A375 (cell line): ENCODE results near the gene SRSF10. TPM values are rescaled to one million over a fixed set of nuclear protein-coding genes. Genes with fewer than 3 reads are reported as not detected.

Experiments
- small RNA-seq: library from RNA; depleted of rRNA; stranded (forward); fragments of <200 nt; gene quantifications from one replicate; pipeline ENCODE3, GENCODE V24; 2014
- total RNA-seq: library from RNA; depleted of rRNA; stranded (reverse); fragments of >200 nt; shearing (Covaris generic); gene quantifications from 2 replicates; pipeline ENCODE4 v1.2.3, GENCODE V29; 2014; rRNA removed

Gene SRSF10
- total RNA-seq: 162 and 177 TPM in 2 replicates

GRCh38 chr1:23979881-23980727 is at the start of gene SRSF10:
SRSF10 (minus strand) TSS chr1:23980327; CDS start chr1:23980255, 72 bp downstream.

GRCh38 chr1:23959461-23960290 is 20.5 kb downstream of the SRSF10 start, which contains the start of gene PNRC2:
PNRC2 (plus strand) TSS chr1:23959828; CDS start chr1:23961458, 1,630 bp downstream.

Small RNAs within 50 kb of the gene (small RNA-seq; reads per million reads assigned to genes)
- gene MIR378F: not detected

Other genes starting within 250 kb of the SRSF10 start
- 66.5 and 70.1 TPM in 2 replicates for gene ELOA, start 236.9 kb downstream of the SRSF10 start, total RNA-seq
- 43.8 and 44.2 TPM in 2 replicates for gene PITHD1, start 201.9 kb downstream of the SRSF10 start, total RNA-seq
- 133 and 149 TPM in 2 replicates for gene LYPLA2, start 189.2 kb downstream of the SRSF10 start, total RNA-seq
- 194 and 218 TPM in 2 replicates for gene GALE, start 179.6 kb downstream of the SRSF10 start, total RNA-seq
- gene HMGCL, start 154.9 kb downstream of the SRSF10 start, total RNA-seq: 25.2 and 31.2 TPM in 2 replicates
- 17.5 and 17.7 TPM in 2 replicates for gene FUCA1, start 112.0 kb downstream of the SRSF10 start, total RNA-seq
- not detected in 2 replicates for gene CNR2, start 67.0 kb downstream of the SRSF10 start, total RNA-seq
- gene PNRC2, start 20.5 kb downstream of the SRSF10 start, total RNA-seq: 55.6 and 62.2 TPM in 2 replicates
- gene MYOM3, start 131.8 kb upstream of the SRSF10 start, total RNA-seq: 0.03 and 0.08 TPM in 2 replicates
- gene IL22RA1, start 162.8 kb upstream of the SRSF10 start, total RNA-seq: 0.34 and 1.8 TPM in 2 replicates
- gene IFNLR1, start 207.0 kb upstream of the SRSF10 start, total RNA-seq: 2.0 and 2.2 TPM in 2 replicates